Smooth muscle cell (in vitro differentiated cells): Measurements from ENCODE around the gene FAM107B. TPM values are rescaled to one million over a fixed set of nuclear protein-coding genes. Genes with fewer than 3 reads are reported as not detected.

ENCODE experiments used
- DNase-seq: peaks from one replicate; lab custom pipeline; 2025; ENCODE audit not compliant: unreplicated experiment; lab: John Stamatoyannopoulos, UW
- H2AFZ ChIP-seq: fragments of 200-600 bp; sonication (generic); 2 replicates; pipeline ENCODE4 v1.6.0; 2016; ENCODE audit warnings: antibody characterized with exemption, low read depth, mild to moderate bottlenecking
- H3F3A ChIP-seq: fragments of 200-600 bp; sonication (generic); 2 replicates; pipeline ENCODE4 v1.6.0; 2017; ENCODE audit warnings: antibody characterized with exemption, low read depth
- H3K27ac ChIP-seq: fragments of 200-600 bp; sonication (generic); 2 replicates; pipeline ENCODE4 v1.5.1; 2016; ENCODE audit warnings: low read depth, mild to moderate bottlenecking
- H3K27me3 ChIP-seq: fragments of 200-600 bp; sonication (generic); 2 replicates; pipeline ENCODE4 v1.6.1; 2016; ENCODE audit warnings: low read depth, mild to moderate bottlenecking
- H3K36me3 ChIP-seq: fragments of 200-600 bp; sonication (generic); 2 replicates; pipeline ENCODE4 v1.5.1; 2016; ENCODE audit warnings: low read depth
- H3K4me1 ChIP-seq: fragments of 200-600 bp; sonication (generic); 2 replicates; pipeline ENCODE4 v1.5.1; 2016; ENCODE audit warnings: low read depth
- H3K4me2 ChIP-seq: fragments of 200-600 bp; sonication (generic); 2 replicates; pipeline ENCODE4 v1.6.0; 2016; ENCODE audit warnings: mild to moderate bottlenecking
- H3K4me3 ChIP-seq: fragments of 200-600 bp; sonication (generic); 2 replicates; pipeline ENCODE4 v1.5.1; 2016; ENCODE audit warnings: mild to moderate bottlenecking
- H3K79me2 ChIP-seq: fragments of 200-600 bp; sonication (generic); 2 replicates; pipeline ENCODE4 v1.6.0; 2016; ENCODE audit warnings: low read depth, mild to moderate bottlenecking
- H3K9ac ChIP-seq: fragments of 200-600 bp; sonication (generic); 2 replicates; pipeline ENCODE4 v1.6.0; 2016; ENCODE audit warnings: low read depth
- H3K9me3 ChIP-seq: fragments of 200-600 bp; sonication (generic); replicated peaks from 2 replicates; pipeline ENCODE4 v1.5.1; 2016; ENCODE audit warnings: low read depth
- H4K20me1 ChIP-seq: fragments of 200-600 bp; sonication (generic); 2 replicates; pipeline ENCODE4 v1.6.0; 2016; ENCODE audit warnings: low read depth
- CTCF ChIP-seq: fragments of 200-600 bp; sonication (generic); IDR thresholded peaks from 2 replicates; pipeline ENCODE4 v1.5.1; 2017; ENCODE audit warnings: borderline replicate concordance, mild to moderate bottlenecking, antibody characterized with exemption; ENCODE audit not compliant: insufficient read depth, poor library complexity, severe bottlenecking
- WGBS: methylation state at CpG from one replicate; pipeline ENCODE4 v1.1.7; 2016; ENCODE audit warnings: low lambda C conversion rate; 5-methylcytosine and 5-hydroxymethylcytosine counted together
- polyA plus RNA-seq: library from polyadenylated mRNA; unstranded; fragments of >200 nt; fragmentation: Nextera tagmentation; extraction: Ambion mirVana; gene quantifications from 2 replicates; pipeline ENCODE4 v1.2.1, GENCODE V29; 2016
- total RNA-seq: library from RNA; depleted of rRNA; stranded (reverse); fragments of >200 nt; gene quantifications from 2 replicates; pipeline ENCODE4 v1.2.3, GENCODE V29; 2014

The FAM107B gene
- total and polyA plus RNA-seq, 2 experiments from 2014 or later = 8.7 to 9.0 TPM

- WGBS = 94% methylated on average over 5 of the region's 5 CpGs
- Histone ChIP-seq H3K27me3 (peaks cover 14% of the 10 kb centered on the region), H3K9ac (no peak overlapping the region), H3K4me1 (peaks cover 10% of the 10 kb centered on the region), H2AFZ (no peak overlapping the region), H3K27ac (no peak overlapping the region), H3K79me2 (no peaks in the 10 kb centered on the region), H3K4me2 (no peak overlapping the region), H3K4me3 (no peak overlapping the region), H3K9me3 (no peaks in the 10 kb centered on the region), H4K20me1 (no peaks in the 10 kb centered on the region), H3F3A (no peaks in the 10 kb centered on the region), H3K36me3 (no peaks in the 10 kb centered on the region)
- no peak for DNase-seq
- no peak for TF ChIP-seq CTCF
These were observed 275.1 kb downstream of the FAM107B start for GRCh38 chr10:14499601-14499904.

- no peak for TF ChIP-seq CTCF
- DNase-seq = no peak
- H3F3A ChIP-seq = no peaks in the 10 kb centered on the region
- no peak overlapping the region for H2AFZ ChIP-seq
- no peaks in the 10 kb centered on the region for H3K36me3 ChIP-seq
- no peak overlapping the region for H3K9ac ChIP-seq
- H3K79me2 ChIP-seq = no peaks in the 10 kb centered on the region
- no peaks in the 10 kb centered on the region for H3K9me3 ChIP-seq
- no peak overlapping the region for H3K4me3 ChIP-seq
- H3K4me1 ChIP-seq = peaks cover 10% of the 10 kb centered on the region
- H3K27me3 ChIP-seq = peaks cover 2% of the 10 kb centered on the region
- H4K20me1 ChIP-seq = no peaks in the 10 kb centered on the region
- 87% methylated on average over 7 of the region's 7 CpGs for WGBS
- H3K27ac ChIP-seq = no peak overlapping the region
- H3K4me2 ChIP-seq = no peak overlapping the region
These were observed 276.4 kb downstream of the FAM107B start for GRCh38 chr10:14498326-14498725.

GRCh38 chr10:14491811-14492210 lies 282.9 kb downstream of the FAM107B start:
- H3K27me3 ChIP-seq = peaks cover 29% of the 10 kb centered on the region
- no peaks in the 10 kb centered on the region for H3K9me3 ChIP-seq
- H3K4me3 ChIP-seq = no peak overlapping the region
- H3K9ac ChIP-seq = no peak overlapping the region
- no peaks in the 10 kb centered on the region for H3K4me1 ChIP-seq
- H3K79me2 ChIP-seq = no peaks in the 10 kb centered on the region
- H3K36me3 ChIP-seq = no peaks in the 10 kb centered on the region
- H3F3A ChIP-seq = no peaks in the 10 kb centered on the region
- H2AFZ ChIP-seq = no peak overlapping the region
- no peak for DNase-seq
- TF ChIP-seq CTCF = no peak
- no peaks in the 10 kb centered on the region for H4K20me1 ChIP-seq
- WGBS = 84% methylated on average over 5 of the region's 5 CpGs
- H3K27ac ChIP-seq = no peak overlapping the region
- no peak overlapping the region for H3K4me2 ChIP-seq

- Histone ChIP-seq H3K4me1 (no peaks in the 10 kb centered on the region), H3K27me3 (peaks cover 39% of the 10 kb centered on the region), H2AFZ (no peak overlapping the region), H3K9ac (no peak overlapping the region), H3K4me2 (no peak overlapping the region), H3K9me3 (no peaks in the 10 kb centered on the region), H3K4me3 (no peak overlapping the region), H3F3A (no peaks in the 10 kb centered on the region), H3K36me3 (no peaks in the 10 kb centered on the region), H3K79me2 (no peaks in the 10 kb centered on the region), H4K20me1 (no peaks in the 10 kb centered on the region), H3K27ac (no peak overlapping the region)
- no peak for TF ChIP-seq CTCF
- 90% methylated on average over 1 of the region's 1 CpG for WGBS
- no peak for DNase-seq
These were observed 285.0 kb downstream of the FAM107B start for GRCh38 chr10:14489522-14490177.
